Suprapubic skin (tissue), 4 donors: ENCODE data around the gene CDH7. TPM values are rescaled to one million over a fixed set of nuclear protein-coding genes. Genes with fewer than 3 reads are reported as not detected.

Source experiments
- DNase-seq, 2 donors: peaks; one replicate each; pipeline ENCODE4 v3.0.0-alpha.2; 2019; ENCODE audit warnings: low spot score in 2 of 2
- H3K27ac ChIP-seq: fragments of 200-600 bp; sonication (generic); one replicate; pipeline ENCODE4 v1.5.1; 2019
- H3K27me3 ChIP-seq: fragments of 200-600 bp; sonication (generic); one replicate; pipeline ENCODE4 v1.5.1; 2019
- H3K36me3 ChIP-seq: fragments of 200-600 bp; sonication (generic); one replicate; pipeline ENCODE4 v1.5.1; 2019
- H3K4me1 ChIP-seq: fragments of 200-600 bp; sonication (generic); one replicate; pipeline ENCODE4 v1.5.1; 2019
- H3K4me3 ChIP-seq: fragments of 200-600 bp; sonication (generic); one replicate; pipeline ENCODE4 v1.5.1; 2019; ENCODE audit warnings: mild to moderate bottlenecking
- H3K9me3 ChIP-seq: fragments of 200-600 bp; sonication (generic); one replicate; pipeline ENCODE4 v1.5.1; 2019
- EP300 ChIP-seq: sonication (generic); formaldehyde crosslinking; IDR thresholded peaks from one replicate; pipeline ENCODE4 v1.6.1; 2017; ENCODE audit warnings: antibody characterized with exemption
- POLR2A ChIP-seq, 2 donors: fragments of 450-650 bp; IDR thresholded peaks; one replicate each; pipeline ENCODE4 v1.6.1; 2017; ENCODE audit warnings: antibody characterized with exemption in 2 of 2, mild to moderate bottlenecking in 2 of 2, moderate library complexity in 2 of 2
- POLR2AphosphoS5 ChIP-seq, 3 donors: sonication (generic); formaldehyde crosslinking; IDR thresholded peaks; one replicate each; pipeline ENCODE4 v1.6.1; 2017; ENCODE audit warnings: antibody characterized with exemption in 3 of 3
- WGBS: methylation state at CpG from one replicate; pipeline ENCODE4 v1.1.5; 2018; 5-methylcytosine and 5-hydroxymethylcytosine counted together
- total RNA-seq, 4 donors: library from RNA; depleted of rRNA; stranded (reverse); fragments of >200 nt; gene quantifications; one replicate each; pipeline ENCODE4 v1.1.0, GENCODE V29; 2016
- TF ChIP-seq, protein P1 (sequence below), 2 donors: fragments of 200-600 bp in 1 of 2; fragments of 450-650 bp in 1 of 2; sonication (generic) in 1 of 2; IDR thresholded peaks; one replicate each; pipeline ENCODE4 v1.5.1; 2016 to 2019; ENCODE audit warnings: antibody characterized with exemption in 2 of 2, mild to moderate bottlenecking in 1 of 2, moderate library complexity in 1 of 2

Gene CDH7
- total RNA-seq, 4 donors from 2014 or later: 0.24 TPM; not detected in 3

- TF ChIP-seq POLR2A (IDR thresholded peaks at IDR 0.05) (no peak), POLR2AphosphoS5 (IDR thresholded peaks at IDR 0.05) (no peak), EP300 (no peak)
- TF ChIP-seq, protein P1, sequence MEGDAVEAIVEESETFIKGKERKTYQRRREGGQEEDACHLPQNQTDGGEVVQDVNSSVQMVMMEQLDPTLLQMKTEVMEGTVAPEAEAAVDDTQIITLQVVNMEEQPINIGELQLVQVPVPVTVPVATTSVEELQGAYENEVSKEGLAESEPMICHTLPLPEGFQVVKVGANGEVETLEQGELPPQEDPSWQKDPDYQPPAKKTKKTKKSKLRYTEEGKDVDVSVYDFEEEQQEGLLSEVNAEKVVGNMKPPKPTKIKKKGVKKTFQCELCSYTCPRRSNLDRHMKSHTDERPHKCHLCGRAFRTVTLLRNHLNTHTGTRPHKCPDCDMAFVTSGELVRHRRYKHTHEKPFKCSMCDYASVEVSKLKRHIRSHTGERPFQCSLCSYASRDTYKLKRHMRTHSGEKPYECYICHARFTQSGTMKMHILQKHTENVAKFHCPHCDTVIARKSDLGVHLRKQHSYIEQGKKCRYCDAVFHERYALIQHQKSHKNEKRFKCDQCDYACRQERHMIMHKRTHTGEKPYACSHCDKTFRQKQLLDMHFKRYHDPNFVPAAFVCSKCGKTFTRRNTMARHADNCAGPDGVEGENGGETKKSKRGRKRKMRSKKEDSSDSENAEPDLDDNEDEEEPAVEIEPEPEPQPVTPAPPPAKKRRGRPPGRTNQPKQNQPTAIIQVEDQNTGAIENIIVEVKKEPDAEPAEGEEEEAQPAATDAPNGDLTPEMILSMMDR (IDR thresholded peaks at IDR 0.05): no peak
- H3K4me3 ChIP-seq: no peak overlapping the region
- no peaks in the 10 kb centered on the region for H3K9me3 ChIP-seq
- no peaks in the 10 kb centered on the region for H3K36me3 ChIP-seq
- H3K4me1 ChIP-seq: no peaks in the 10 kb centered on the region
- no peak for DNase-seq
- no peak overlapping the region for H3K27ac ChIP-seq
- 90% methylated on average over 4 of the region's 4 CpGs for WGBS
- H3K27me3 ChIP-seq: no peaks in the 10 kb centered on the region
These were observed 39.8 kb downstream of the CDH7 start for GRCh38 chr18:65790604-65791003.

DNA sequence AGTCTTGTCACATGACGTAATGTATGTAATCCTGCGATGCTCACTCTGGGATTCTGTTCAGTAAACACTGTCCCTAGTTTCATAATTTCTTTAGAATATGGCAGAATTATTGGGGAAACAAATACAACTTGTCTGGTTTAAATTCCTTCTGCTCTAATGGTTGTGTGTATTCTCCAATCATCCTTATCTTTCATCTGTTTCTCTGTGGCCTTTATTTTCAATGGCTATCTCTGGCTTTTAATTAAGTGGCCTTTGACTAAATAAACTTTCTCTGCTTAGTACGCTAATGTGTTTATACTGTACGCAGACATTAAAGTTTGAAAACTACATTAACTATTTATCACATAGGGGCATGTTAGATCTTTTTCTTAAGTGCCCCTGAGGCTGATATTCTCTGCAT is 40.9 kb downstream of the CDH7 start:
- Histone ChIP-seq H3K27me3 (no peaks in the 10 kb centered on the region), H3K4me3 (no peak overlapping the region), H3K27ac (no peak overlapping the region), H3K36me3 (no peaks in the 10 kb centered on the region), H3K9me3 (no peaks in the 10 kb centered on the region), H3K4me1 (no peaks in the 10 kb centered on the region)
- WGBS: 76% methylated on average over 4 of the region's 4 CpGs
- DNase-seq: no peak
- TF ChIP-seq, protein P1 (IDR thresholded peaks at IDR 0.05): no peak
- TF ChIP-seq EP300 (no peak), POLR2AphosphoS5 (IDR thresholded peaks at IDR 0.05) (no peak)

GRCh38 chr18:65792456-65793074 is 41.8 kb downstream of the CDH7 start:
- DNase-seq: no peak
- TF ChIP-seq, protein P1 (IDR thresholded peaks at IDR 0.05): no peak
- TF ChIP-seq POLR2A (IDR thresholded peaks at IDR 0.05) (no peak), EP300 (no peak), POLR2AphosphoS5 (IDR thresholded peaks at IDR 0.05) (no peak)
- Histone ChIP-seq H3K27me3 (no peaks in the 10 kb centered on the region), H3K4me1 (no peaks in the 10 kb centered on the region), H3K4me3 (no peak overlapping the region), H3K36me3 (no peaks in the 10 kb centered on the region), H3K9me3 (no peaks in the 10 kb centered on the region), H3K27ac (no peak overlapping the region)
- 75% methylated on average over 4 of the region's 4 CpGs for WGBS

DNA sequence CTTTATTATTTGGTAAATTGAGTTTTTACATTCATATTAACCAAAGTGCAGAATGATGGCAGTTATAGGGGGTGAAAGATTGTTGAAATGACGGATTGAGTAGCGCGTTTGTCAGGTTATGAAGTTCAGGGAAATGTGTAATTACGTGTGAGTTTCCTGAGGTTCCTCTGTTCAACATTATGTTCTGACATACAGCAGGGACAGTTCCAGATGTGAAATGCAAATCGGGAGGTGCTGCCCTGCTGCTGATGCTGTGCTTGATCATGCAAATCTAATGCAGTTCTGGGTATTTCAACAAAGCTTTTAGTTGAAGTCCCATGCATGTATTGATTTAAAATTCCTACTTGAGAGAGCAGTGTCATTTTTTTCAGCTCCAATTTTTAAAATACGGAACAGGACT is 57.9 kb downstream of the CDH7 start:
- Histone ChIP-seq H3K27ac (no peak overlapping the region), H3K4me1 (no peaks in the 10 kb centered on the region), H3K27me3 (no peaks in the 10 kb centered on the region), H3K9me3 (no peaks in the 10 kb centered on the region), H3K36me3 (no peaks in the 10 kb centered on the region), H3K4me3 (no peak overlapping the region)
- TF ChIP-seq POLR2AphosphoS5 (IDR thresholded peaks at IDR 0.05): no peak
- no peak for TF ChIP-seq EP300
- TF ChIP-seq, protein P1 (IDR thresholded peaks at IDR 0.05): no peak
- TF ChIP-seq POLR2A (IDR thresholded peaks at IDR 0.05): no peak
- 60% methylated on average over 6 of the region's 6 CpGs for WGBS
- DNase-seq: no peak

GRCh38 chr18:65811307-65811706 is 60.5 kb downstream of the CDH7 start:
- no peak for DNase-seq
- WGBS: 71% methylated on average over 4 of the region's 4 CpGs

More at GRCh38 chr18:65811307-65811706, 60.5 kb downstream of the CDH7 start:
- Histone ChIP-seq H3K4me1 (no peaks in the 10 kb centered on the region), H3K36me3 (no peaks in the 10 kb centered on the region), H3K9me3 (no peaks in the 10 kb centered on the region), H3K27me3 (no peaks in the 10 kb centered on the region), H3K27ac (no peak overlapping the region), H3K4me3 (no peak overlapping the region)
- TF ChIP-seq POLR2AphosphoS5 (IDR thresholded peaks at IDR 0.05) (no peak), EP300 (no peak), POLR2A (IDR thresholded peaks at IDR 0.05) (no peak)
- TF ChIP-seq, protein P1 (IDR thresholded peaks at IDR 0.05): no peak
